COLO829 (cell line): ENCODE measurements around the gene DOCK1.

ENCODE experiments used
- DNase-seq: peaks from one replicate; pipeline ENCODE4 v3.0.0; 2012; ENCODE audit warnings: low spot score

Gene DOCK1

GRCh38 chr10:127179612-127180250 is 274.5 kb downstream of the DOCK1 start:
- DNase-seq: no peak

GRCh38 chr10:127182161-127182560 is 276.9 kb downstream of the DOCK1 start:
- DNase-seq: no peak

GRCh38 chr10:127184582-127184981 is 279.4 kb downstream of the DOCK1 start:
- DNase-seq: no peak

- DNase-seq: no peak
Observed at GRCh38 chr10:127186813-127187212, 281.6 kb downstream of the DOCK1 start.

GRCh38 chr10:127189226-127189625 is 284.0 kb downstream of the DOCK1 start:
- no peak for DNase-seq

GRCh38 chr10:127190427-127190826 is 285.2 kb downstream of the DOCK1 start:
- no peak for DNase-seq

- no peak for DNase-seq
Observed at GRCh38 chr10:127193125-127193524, 287.9 kb downstream of the DOCK1 start.

GRCh38 chr10:127194111-127194510 is 288.9 kb downstream of the DOCK1 start:
- no peak for DNase-seq

- DNase-seq: no peak
Observed at GRCh38 chr10:127194599-127194998, 289.4 kb downstream of the DOCK1 start.

- DNase-seq: no peak
Observed at GRCh38 chr10:127195041-127195506, 289.8 kb downstream of the DOCK1 start.

- no peak for DNase-seq
Observed at GRCh38 chr10:127195571-127196281, 290.5 kb downstream of the DOCK1 start.

- DNase-seq: no peak
Observed at GRCh38 chr10:127196282-127197153, 291.3 kb downstream of the DOCK1 start, which contains the start of gene INSYN2A. Gene INSYN2A (minus strand): TSS chr10:127196591. CDS start chr10:127176395, 20,196 bp downstream.

- no peak for DNase-seq
Observed at GRCh38 chr10:127197154-127197432, 291.9 kb downstream of the DOCK1 start.

GRCh38 chr10:127198307-127198706 is 293.1 kb downstream of the DOCK1 start:
- no peak for DNase-seq

- DNase-seq: no peak
Observed at GRCh38 chr10:127198721-127199120, 293.5 kb downstream of the DOCK1 start.

- no peak for DNase-seq
Observed at GRCh38 chr10:127200646-127201045, 295.4 kb downstream of the DOCK1 start.

GRCh38 chr10:127203067-127203466 is 297.8 kb downstream of the DOCK1 start:
- no peak for DNase-seq

GRCh38 chr10:127207081-127207480 is 301.9 kb downstream of the DOCK1 start:
- no peak for DNase-seq

- no peak for DNase-seq
Observed at GRCh38 chr10:127210936-127211466, 305.8 kb downstream of the DOCK1 start.

GRCh38 chr10:127215866-127216265 is 310.6 kb downstream of the DOCK1 start:
- DNase-seq: no peak

GRCh38 chr10:127216274-127216673 is 311.0 kb downstream of the DOCK1 start:
- no peak for DNase-seq

GRCh38 chr10:127216786-127217185 is 311.6 kb downstream of the DOCK1 start:
- DNase-seq: no peak

GRCh38 chr10:127218658-127219057 is 313.4 kb downstream of the DOCK1 start:
- no peak for DNase-seq
